Spleen (tissue), 11 donors: Measurements from ENCODE around the gene SH3BP1. TPM values are rescaled to one million over a fixed set of nuclear protein-coding genes. Genes with fewer than 3 reads are reported as not detected.

Source experiments
- DNase-seq: peaks from one replicate; pipeline ENCODE4 v3.0.0-alpha.2; 2020
- H3K27ac ChIP-seq, 8 donors: fragments of 200-600 bp; sonication (generic) in 7 of 8; 1 replicate in 4 of 8; 2 replicates in 4 of 8; pipeline versions ENCODE4 v1.5.0 to v1.8.0; 2016 to 2021; ENCODE audit warnings: inconsistent platforms in 4 of 8, mild to moderate bottlenecking in 4 of 8, moderate library complexity in 1 of 8
- H3K27me3 ChIP-seq, 7 donors: fragments of 200-600 bp; sonication (generic) in 6 of 7; replicated peaks in 1 of 7; 1 replicate in 4 of 7; 2 replicates in 3 of 7; pipeline versions ENCODE4 v1.5.0 to v1.8.0; 2016 to 2021; ENCODE audit warnings: inconsistent platforms in 3 of 7, mild to moderate bottlenecking in 1 of 7
- H3K36me3 ChIP-seq, 6 donors: fragments of 200-600 bp; sonication (generic) in 5 of 6; 1 replicate in 4 of 6; 2 replicates in 2 of 6; pipeline versions ENCODE4 v1.5.0 to v1.8.0; 2016 to 2021; ENCODE audit warnings: inconsistent platforms in 2 of 6
- H3K4me1 ChIP-seq, 6 donors: fragments of 200-600 bp; sonication (generic) in 5 of 6; 1 replicate in 3 of 6; 2 replicates in 3 of 6; pipeline versions ENCODE4 v1.5.0 to v1.8.0; 2016 to 2021; ENCODE audit warnings: inconsistent platforms in 3 of 6
- H3K4me3 ChIP-seq, 8 donors: fragments of 200-600 bp; sonication (generic) in 7 of 8; 1 replicate in 4 of 8; 2 replicates in 4 of 8; pipeline versions ENCODE4 v1.5.0 to v1.8.0; 2016 to 2021; ENCODE audit warnings: inconsistent platforms in 4 of 8, mild to moderate bottlenecking in 4 of 8, moderate library complexity in 2 of 8
- H3K9me3 ChIP-seq, 8 donors: fragments of 200-600 bp; sonication (generic) in 7 of 8; 1 replicate in 4 of 8; 2 replicates in 4 of 8; pipeline versions ENCODE4 v1.5.0 to v1.8.0; 2016 to 2021; ENCODE audit warnings: inconsistent platforms in 4 of 8
- POLR2A ChIP-seq, 3 donors: fragments of 450-650 bp; IDR thresholded peaks; one replicate each; pipeline ENCODE4 v1.5.1; 2017; ENCODE audit warnings: antibody characterized with exemption in 3 of 3, mild to moderate bottlenecking in 1 of 3
- POLR2AphosphoS5 ChIP-seq, 3 donors: sonication (generic); formaldehyde crosslinking; IDR thresholded peaks; one replicate each; pipeline ENCODE4 v1.5.1; 2017; ENCODE audit warnings: antibody characterized with exemption in 3 of 3
- WGBS, 5 donors: extraction: QIAGEN DNeasy Blood & Tissue Kit in 3 of 5; methylation state at CpG; one replicate each; pipeline versions ENCODE4 v1.1.5 to v1.1.7; 2013 to 2018; 5-methylcytosine and 5-hydroxymethylcytosine counted together
- intact Hi-C: fragments of 100-400 bp; cut with DNase I; formaldehyde crosslinking; loops from one replicate; pipeline ENCODE4 v1.15.0; 2023; ENCODE audit warnings: low total_unique reads
- polyA plus RNA-seq, 3 donors: library from polyadenylated mRNA; stranded (reverse); fragments of 200-250 nt; gene quantifications; one replicate each; pipeline ENCODE4 v1.2.1, GENCODE V29; 2013
- total RNA-seq, 7 donors: library from RNA; depleted of rRNA in 3 of 7; stranded (reverse); fragments of >200 nt in 3 of 7; fragmentation: NEBNext Ultra II Directional in 4 of 7; extraction: Animal tissue kit (Norgen Biotek cat#: 25700) in 4 of 7; gene quantifications; one replicate each; pipeline versions ENCODE4 v1.1.0 to v1.2.1, GENCODE V29; 2016 to 2021
- TF ChIP-seq, protein P1 (sequence below), 11 experiments: fragments of 200-600 bp in 7 of 11; fragments of 450-650 bp in 4 of 11; sonication (generic) in 4 of 11; IDR thresholded peaks in 8 of 11; conservative IDR thresholded peaks in 3 of 11; 1 replicate in 7 of 11; 2 replicates in 4 of 11; pipeline versions ENCODE4 v1.4.0 to v1.8.0; 2016 to 2021; ENCODE audit warnings: antibody characterized with exemption in 11 of 11, inconsistent platforms in 4 of 11, mild to moderate bottlenecking in 1 of 11
- donor health status: healthy with polysubstance abuse.
- donor health status: DM: no; HTN: no; CAD: no; lungs with moderate emphysema.
- donor health status: DM: no; HTN: no; CAD: no.
- donor health status: Bipolar disorder and iron deficiency.
- donor health status: healthy.
- donor health status: DM: no; HTN: no; CAD: no.
- donor health status: DM: yes; HTN: yes; CAD: no.

SH3BP1 gene
- total and polyA plus RNA-seq, 10 donors, result 17.7 to 78.9 (median 57.2) TPM

DNA sequence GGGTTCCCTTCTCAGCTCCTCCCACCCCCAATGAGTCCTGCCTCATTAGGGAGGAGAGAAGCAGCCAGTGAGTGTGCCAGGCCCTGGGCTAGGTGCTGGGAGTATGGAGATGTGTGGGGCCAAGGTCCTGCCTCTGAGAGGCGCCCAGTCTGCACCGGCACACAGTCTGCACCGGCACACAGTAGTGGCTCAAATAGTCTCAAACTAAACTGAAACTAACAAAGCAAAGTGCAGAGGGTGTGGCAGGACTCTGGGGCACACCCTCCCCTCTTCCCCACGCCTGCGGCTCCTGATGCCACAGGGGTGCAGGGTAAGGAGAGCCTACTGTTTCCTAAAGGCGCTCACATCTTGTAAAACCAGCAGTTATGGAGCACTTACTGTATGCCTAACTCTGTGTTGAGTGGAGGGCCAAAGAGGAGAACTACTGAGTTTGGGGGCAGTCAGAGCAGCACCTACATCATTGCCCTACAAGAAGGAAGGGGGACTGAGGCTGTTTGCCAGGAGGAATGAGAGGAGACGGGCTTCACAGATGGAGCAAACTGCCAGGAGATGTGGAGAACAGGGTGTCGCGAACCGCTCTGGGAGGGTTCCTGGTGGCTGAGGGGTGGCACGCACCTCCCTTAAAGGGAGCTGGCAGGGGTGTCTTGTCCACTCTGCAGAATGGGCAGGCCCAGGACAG is 939 bp upstream of the SH3BP1 start:
- Histone ChIP-seq H3K4me3 (peak overlapping the region; percentile 56 to 92 (median 69)), H3K27me3 (peaks cover 0 to 8% (median 0%) of the 10 kb centered on the region in 7 donors), H3K27ac (peak overlapping the region; percentile 83 to 96 (median 90)), H3K36me3 (peaks cover 0 to 27% (median 20%) of the 10 kb centered on the region in 6 donors), H3K4me1 (peaks cover 65 to 100% (median 98%) of the 10 kb centered on the region in 6 donors), H3K9me3 (no peaks in the 10 kb centered on the region)
- 34 to 47% (median 37%) methylated on average over 10 to 11 of the region's 11 CpGs for WGBS, 5 donors
- peak; percentile 24 to 60 (median 47) for TF ChIP-seq POLR2AphosphoS5 (IDR thresholded peaks at IDR 0.05)
- TF ChIP-seq, protein P1, sequence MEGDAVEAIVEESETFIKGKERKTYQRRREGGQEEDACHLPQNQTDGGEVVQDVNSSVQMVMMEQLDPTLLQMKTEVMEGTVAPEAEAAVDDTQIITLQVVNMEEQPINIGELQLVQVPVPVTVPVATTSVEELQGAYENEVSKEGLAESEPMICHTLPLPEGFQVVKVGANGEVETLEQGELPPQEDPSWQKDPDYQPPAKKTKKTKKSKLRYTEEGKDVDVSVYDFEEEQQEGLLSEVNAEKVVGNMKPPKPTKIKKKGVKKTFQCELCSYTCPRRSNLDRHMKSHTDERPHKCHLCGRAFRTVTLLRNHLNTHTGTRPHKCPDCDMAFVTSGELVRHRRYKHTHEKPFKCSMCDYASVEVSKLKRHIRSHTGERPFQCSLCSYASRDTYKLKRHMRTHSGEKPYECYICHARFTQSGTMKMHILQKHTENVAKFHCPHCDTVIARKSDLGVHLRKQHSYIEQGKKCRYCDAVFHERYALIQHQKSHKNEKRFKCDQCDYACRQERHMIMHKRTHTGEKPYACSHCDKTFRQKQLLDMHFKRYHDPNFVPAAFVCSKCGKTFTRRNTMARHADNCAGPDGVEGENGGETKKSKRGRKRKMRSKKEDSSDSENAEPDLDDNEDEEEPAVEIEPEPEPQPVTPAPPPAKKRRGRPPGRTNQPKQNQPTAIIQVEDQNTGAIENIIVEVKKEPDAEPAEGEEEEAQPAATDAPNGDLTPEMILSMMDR (IDR thresholded peaks at IDR 0.05 in 8 of 11, conservative IDR thresholded peaks at IDR 0.05 in 3 of 11), result no peak
- intact Hi-C loops, result no loop called here
- DNase-seq, result peak; percentile 81

DNA sequence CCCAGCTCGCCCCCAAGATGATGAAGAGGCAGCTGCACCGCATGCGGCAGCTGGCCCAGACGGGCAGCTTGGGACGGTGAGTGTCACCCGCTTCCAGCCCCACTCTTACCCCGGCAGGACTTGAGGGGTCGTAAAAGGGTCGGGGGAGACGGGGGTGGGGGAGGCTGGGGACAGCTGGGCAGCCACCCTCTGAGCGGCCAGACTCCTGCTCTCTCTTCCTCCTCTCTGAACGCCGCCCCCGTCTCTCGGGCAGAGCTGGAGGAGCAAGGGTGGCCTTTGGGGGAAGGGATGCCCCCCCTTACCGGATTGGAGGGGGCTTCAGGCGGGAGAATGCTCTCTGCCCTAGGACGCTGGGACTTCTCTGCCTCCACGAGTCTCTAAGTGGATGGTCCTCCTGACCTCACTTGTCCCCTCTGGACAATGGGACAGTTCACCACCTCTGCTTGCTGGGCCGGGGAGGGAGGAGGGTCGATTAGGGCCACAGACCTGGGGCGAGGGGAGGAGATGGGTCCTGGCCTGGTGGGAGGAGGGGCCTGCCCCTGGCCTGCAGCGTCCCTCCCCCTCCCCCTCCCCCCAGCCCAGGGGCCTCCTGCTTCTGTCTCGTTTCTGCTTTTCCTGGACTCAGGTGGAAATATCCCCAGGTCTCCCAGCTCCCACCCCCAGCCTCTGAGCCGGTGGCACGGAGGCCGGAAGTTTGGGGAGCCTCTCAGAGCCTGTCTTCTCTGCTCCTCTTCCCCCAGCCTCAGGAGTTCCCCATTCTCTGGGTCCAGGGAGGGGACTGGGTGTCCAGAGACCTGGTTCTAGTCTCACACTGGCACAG is 512 bp downstream of the SH3BP1 start:
- WGBS, 5 donors, result 2 to 6% (median 3%) methylated on average over 10 to 27 of the region's 27 CpGs
- Histone ChIP-seq H3K9me3 (no peaks in the 10 kb centered on the region), H3K4me1 (peaks cover 53 to 100% (median 86%) of the 10 kb centered on the region in 6 donors), H3K27ac (peak overlapping the region; percentile 83 to 96 (median 90)), H3K36me3 (peaks cover 0 to 42% (median 32%) of the 10 kb centered on the region in 6 donors), H3K27me3 (peaks cover 0 to 8% (median 0%) of the 10 kb centered on the region in 7 donors), H3K4me3 (peak overlapping the region; percentile 56 to 92 (median 69))
- TF ChIP-seq POLR2A (IDR thresholded peaks at IDR 0.05), result no peak
- TF ChIP-seq POLR2AphosphoS5 (IDR thresholded peaks at IDR 0.05), result peak in 2 of 3 donors; percentile 8 to 45
- intact Hi-C loops, result loop anchor here (5.0 kb wide), 1 partner anchor 42 kb away; no protein-coding TSS in a partner anchor
- DNase-seq, result peak; percentile 85

GRCh38 chr22:37640591-37641560 is 1.4 kb downstream of the SH3BP1 start:
- H3K36me3 ChIP-seq, result peaks cover 0 to 50% (median 41%) of the 10 kb centered on the region in 6 donors
- TF ChIP-seq POLR2A (IDR thresholded peaks at IDR 0.05) (no peak), POLR2AphosphoS5 (IDR thresholded peaks at IDR 0.05) (peak in 1 of 3 donors; percentile 15)
- TF ChIP-seq, protein P1 (IDR thresholded peaks at IDR 0.05 in 8 of 11, conservative IDR thresholded peaks at IDR 0.05 in 3 of 11), result peak in 1 of 11 experiments; percentile 15
- H3K9me3 ChIP-seq, result no peaks in the 10 kb centered on the region
- peak overlapping the region; percentile 56 to 92 (median 69) for H3K4me3 ChIP-seq
- WGBS, 5 donors, result 63 to 73% (median 66%) methylated on average over 21 to 24 of the region's 24 CpGs
- H3K4me1 ChIP-seq, result peaks cover 44 to 91% (median 78%) of the 10 kb centered on the region in 6 donors
- peaks cover 0 to 8% (median 0%) of the 10 kb centered on the region in 7 donors for H3K27me3 ChIP-seq
- H3K27ac ChIP-seq, result peak overlapping the region; percentile 83 to 96 (median 90)
- DNase-seq, result peak; percentile 84
- intact Hi-C loops, result loop anchor here (5.0 kb wide), 1 partner anchor 41 kb away; no protein-coding TSS in a partner anchor

GRCh38 chr22:37641561-37641949 is 2.1 kb downstream of the SH3BP1 start:
- intact Hi-C loops, result loop anchor here (5.0 kb wide), 1 partner anchor 41 kb away; no protein-coding TSS in a partner anchor
- 80 to 98% (median 89%) methylated on average over 5 of the region's 5 CpGs for WGBS, 5 donors
- peaks cover 38 to 85% (median 71%) of the 10 kb centered on the region in 6 donors for H3K4me1 ChIP-seq
- H3K4me3 ChIP-seq, result peak overlapping the region in 4 of 8 donors; percentile 58 to 92 (median 74)
- TF ChIP-seq, protein P1 (IDR thresholded peaks at IDR 0.05 in 8 of 11, conservative IDR thresholded peaks at IDR 0.05 in 3 of 11), result no peak
- no peak for TF ChIP-seq POLR2A (IDR thresholded peaks at IDR 0.05)
- no peak for TF ChIP-seq POLR2AphosphoS5 (IDR thresholded peaks at IDR 0.05)
- H3K27ac ChIP-seq, result peak overlapping the region in 7 of 8 donors; percentile 27 to 96 (median 90)
- no peaks in the 10 kb centered on the region for H3K9me3 ChIP-seq
- no peak for DNase-seq
- peaks cover 0 to 8% (median 0%) of the 10 kb centered on the region in 7 donors for H3K27me3 ChIP-seq
- peaks cover 0 to 57% (median 48%) of the 10 kb centered on the region in 6 donors for H3K36me3 ChIP-seq
